ENCODE results near the gene DAZL.
A peak's percentile ranks its signal among the peaks of the same experiment; 100 is the strongest.
"Not testable (repeated sequence)": the region's sequence is repeated elsewhere in the genome, so short reads cannot be mapped to it uniquely, and the experiment has no call there.

Gene DAZL

GRCh38 chr3:16604887-16605602 is at the start of gene DAZL:
Gene DAZL (minus strand): TSS chr3:16605423. CDS start chr3:16605205, 218 bp downstream.
- no peak for DNase-seq

- no peak for DNase-seq
Measured at GRCh38 chr3:16654976-16655375, 49.8 kb upstream of the DAZL start.

GRCh38 chr3:16653712-16654111 is 48.5 kb upstream of the DAZL start:
- DNase-seq: no peak

- DNase-seq: no peak
Measured at GRCh38 chr3:16647668-16648067, 42.4 kb upstream of the DAZL start.

- no peak for DNase-seq
Measured at GRCh38 chr3:16639806-16640205, 34.6 kb upstream of the DAZL start.

GRCh38 chr3:16633948-16634347 is 28.7 kb upstream of the DAZL start:
- peak in 1 of 3 donors; percentile 4 for DNase-seq

GRCh38 chr3:16632395-16632794 is 27.2 kb upstream of the DAZL start:
- no peak for DNase-seq

- no peak for DNase-seq
Measured at GRCh38 chr3:16618721-16619120, 13.5 kb upstream of the DAZL start.

GRCh38 chr3:16617155-16617554 is 11.9 kb upstream of the DAZL start:
- DNase-seq: not testable (repeated sequence)

GRCh38 chr3:16616083-16616482 is 10.9 kb upstream of the DAZL start:
- no peak for DNase-seq

GRCh38 chr3:16614033-16615031 is 9.1 kb upstream of the DAZL start:
- DNase-seq: peak in 2 of 3 donors; percentile 28 to 46

GRCh38 chr3:16609927-16610580 is 4.8 kb upstream of the DAZL start:
- DNase-seq: no peak

- no peak for DNase-seq
Measured at GRCh38 chr3:16608816-16609215, 3.6 kb upstream of the DAZL start.

- no peak for DNase-seq
Measured at GRCh38 chr3:16607718-16608117, 2.5 kb upstream of the DAZL start.

GRCh38 chr3:16606398-16606797 is 1.2 kb upstream of the DAZL start:
- no peak for DNase-seq

- DNase-seq: no peak
Measured at GRCh38 chr3:16605966-16606365, 743 bp upstream of the DAZL start.

- no peak for DNase-seq
Measured at GRCh38 chr3:16604433-16604832, 790 bp downstream of the DAZL start.

GRCh38 chr3:16601537-16602005 is 3.7 kb downstream of the DAZL start:
- no peak for DNase-seq

GRCh38 chr3:16600780-16601536 is 4.3 kb downstream of the DAZL start:
- DNase-seq: peak; percentile 87 to 94 (median 93)

GRCh38 chr3:16599694-16600093 is 5.5 kb downstream of the DAZL start:
- DNase-seq: no peak

- DNase-seq: no peak
Measured at GRCh38 chr3:16596352-16597032, 8.7 kb downstream of the DAZL start.

- DNase-seq: no peak
Measured at GRCh38 chr3:16595778-16596177, 9.4 kb downstream of the DAZL start.
